PC-3 (cell line): ENCODE measurements around the gene DIAPH3. TPM values are rescaled to one million over a fixed set of nuclear protein-coding genes. Genes with fewer than 3 reads are reported as not detected.

Source experiments
- ATAC-seq: fragments of 200-7000 bp; cut with Tn5 transposase; 2 replicates; pipeline ENCODE4 v1.9.1; 2020; ENCODE audit warnings: mild to moderate bottlenecking, moderate library complexity
- BruUV-seq: library from RNA; stranded (reverse); fragments of 400-500 nt; replicated peaks from 2 replicates; lab custom pipeline; 2021; lab: Mats Ljungman, UMichigan
- CTCF ChIA-PET: fragments of 300-600 bp; sonication (Branson Sonifier 250); formaldehyde crosslinking; loops from one replicate; lab custom pipeline; 2022; ENCODE audit warnings: antibody characterized with exemption; lab: Charles Lee
- POLR2A ChIA-PET: fragments of 300-600 bp; sonication (Branson Sonifier 250); formaldehyde crosslinking; loops from one replicate; lab custom pipeline; 2022; ENCODE audit warnings: antibody characterized with exemption; ENCODE audit not compliant: unreplicated experiment; lab: Charles Lee
- DNase-seq: peaks from one replicate; pipeline ENCODE4 v3.0.0-alpha.2; 2015
- H2AFZ ChIP-seq: fragments of 300-600 bp; sonication (generic); 2 replicates; pipeline ENCODE4 v1.6.0; 2016; ENCODE audit warnings: antibody characterized with exemption, low read length
- H3F3A ChIP-seq: fragments of 300-600 bp; sonication (generic); one replicate; pipeline ENCODE4 v1.6.0; 2017; ENCODE audit warnings: antibody characterized with exemption, low read length, control low read depth, mild to moderate bottlenecking; ENCODE audit not compliant: unreplicated experiment
- H3K27ac ChIP-seq: fragments of 300-600 bp; sonication (generic); 2 replicates; pipeline ENCODE4 v1.5.1; 2016; ENCODE audit warnings: mild to moderate bottlenecking, low read length
- H3K27me3 ChIP-seq: fragments of 300-600 bp; sonication (generic); 2 replicates; pipeline ENCODE4 v1.6.1; 2016; ENCODE audit warnings: low read length, mixed read lengths
- H3K36me3 ChIP-seq: fragments of 300-600 bp; sonication (generic); 2 replicates; pipeline ENCODE4 v1.6.1; 2016; ENCODE audit warnings: low read depth, mixed run types, low read length, mixed read lengths
- H3K4me1 ChIP-seq: fragments of 300-600 bp; sonication (generic); 2 replicates; pipeline ENCODE4 v1.5.1; 2016; ENCODE audit warnings: low read length; ENCODE audit not compliant: insufficient read depth
- H3K4me2 ChIP-seq: fragments of 300-600 bp; sonication (generic); 2 replicates; pipeline ENCODE4 v1.6.0; 2016; ENCODE audit warnings: low read length
- H3K4me3 ChIP-seq: fragments of 300-600 bp; sonication (generic); 2 replicates; pipeline ENCODE4 v1.5.1; 2016; ENCODE audit warnings: mild to moderate bottlenecking, low read length, mixed read lengths
- H3K79me2 ChIP-seq: fragments of 300-600 bp; sonication (generic); 2 replicates; pipeline ENCODE4 v1.6.1; 2017; ENCODE audit warnings: low read length, mixed read lengths
- H3K9ac ChIP-seq: fragments of 300-600 bp; sonication (generic); 2 replicates; pipeline ENCODE4 v1.6.0; 2016; ENCODE audit warnings: mild to moderate bottlenecking, low read length
- H3K9me2 ChIP-seq: fragments of 300-600 bp; sonication (generic); replicated peaks from 2 replicates; pipeline ENCODE4 v1.6.1; 2016; ENCODE audit warnings: mixed run types, low read length, mixed read lengths
- H3K9me3 ChIP-seq: fragments of 300-600 bp; sonication (generic); 2 replicates; pipeline ENCODE4 v1.6.1; 2016; ENCODE audit warnings: low read length, mixed read lengths
- H4K20me1 ChIP-seq: fragments of 300-600 bp; sonication (generic); 2 replicates; pipeline ENCODE4 v1.6.1; 2016; ENCODE audit warnings: low read length, mixed read lengths
- CTCF ChIP-seq: fragments of 300-600 bp; sonication (generic); conservative IDR thresholded peaks from 2 replicates; pipeline ENCODE4 v1.5.1; 2017; ENCODE audit warnings: antibody characterized with exemption, low read depth, mild to moderate bottlenecking, low read length
- EZH2 ChIP-seq: fragments of 300-600 bp; sonication (generic); IDR thresholded peaks from one replicate; pipeline ENCODE4 v1.6.1; 2017; ENCODE audit warnings: antibody characterized with exemption, mild to moderate bottlenecking, low read length; ENCODE audit not compliant: unreplicated experiment
- EZH2phosphoT487 ChIP-seq: fragments of 300-600 bp; sonication (generic); IDR thresholded peaks from 2 replicates; pipeline ENCODE4 v1.6.1; 2018; ENCODE audit warnings: mild to moderate bottlenecking, antibody characterized with exemption, low read length, borderline replicate concordance
- intact Hi-C: fragments of 100-400 bp; cut with micrococcal nuclease; formaldehyde crosslinking; loops from 2 replicates; pipeline ENCODE4 v1.9.0; 2023
- total RNA-seq: library from RNA; depleted of rRNA; stranded (reverse); fragments of >200 nt; gene quantifications from 2 replicates; pipeline ENCODE4 v1.2.3, GENCODE V29; 2014

The DIAPH3 gene
- total RNA-seq, 1 experiment from 2014 or later = 7.6 TPM

- H3K9me3 ChIP-seq = no peaks in the 10 kb centered on the region
- H3K4me1 ChIP-seq = no peaks in the 10 kb centered on the region
- DNase-seq = no peak
- no peak overlapping the region for H3K4me2 ChIP-seq
- no peaks in the 10 kb centered on the region for H3K36me3 ChIP-seq
- H4K20me1 ChIP-seq = no peaks in the 10 kb centered on the region
- no TSS peak for BruUV-seq
- ChIA-PET POLR2A (no interaction called here), CTCF (no interaction called here)
- H3K79me2 ChIP-seq = no peaks in the 10 kb centered on the region
- intact Hi-C loops = no loop called here
- no peaks in the 10 kb centered on the region for H3K9me2 ChIP-seq
- ATAC-seq = no peak
- H3K9ac ChIP-seq = no peak overlapping the region
- H3F3A ChIP-seq = no peaks in the 10 kb centered on the region
- no peak overlapping the region for H3K4me3 ChIP-seq
- TF ChIP-seq EZH2phosphoT487 (no peak), CTCF (no peak), EZH2 (no peak)
- no peak overlapping the region for H2AFZ ChIP-seq
- no peak overlapping the region for H3K27ac ChIP-seq
- H3K27me3 ChIP-seq = no peaks in the 10 kb centered on the region
These were observed 519.7 kb downstream of the DIAPH3 start for GRCh38 chr13:59643906-59644626.

- intact Hi-C loops = no loop called here
- Histone ChIP-seq H3K79me2 (no peaks in the 10 kb centered on the region), H3K4me1 (no peaks in the 10 kb centered on the region), H3K4me3 (no peak overlapping the region), H3K4me2 (no peak overlapping the region), H4K20me1 (no peaks in the 10 kb centered on the region), H3K9ac (no peak overlapping the region), H3K27ac (no peak overlapping the region), H2AFZ (no peak overlapping the region), H3K9me2 (no peaks in the 10 kb centered on the region), H3F3A (no peaks in the 10 kb centered on the region), H3K27me3 (no peaks in the 10 kb centered on the region), H3K9me3 (no peaks in the 10 kb centered on the region), H3K36me3 (no peaks in the 10 kb centered on the region)
- no peak for ATAC-seq
- CTCF ChIA-PET = no interaction called here
- TF ChIP-seq CTCF (no peak), EZH2phosphoT487 (no peak), EZH2 (no peak)
- no TSS peak for BruUV-seq
- no peak for DNase-seq
- POLR2A ChIA-PET = no interaction called here
These were observed 520.3 kb downstream of the DIAPH3 start for GRCh38 chr13:59643364-59643841.

- DNase-seq = no peak
- Histone ChIP-seq H3K9me3 (no peaks in the 10 kb centered on the region), H3K4me1 (no peaks in the 10 kb centered on the region), H4K20me1 (no peaks in the 10 kb centered on the region), H3K27me3 (peaks cover 10% of the 10 kb centered on the region), H3K4me2 (no peak overlapping the region), H3K36me3 (no peaks in the 10 kb centered on the region), H2AFZ (no peak overlapping the region), H3K27ac (no peak overlapping the region), H3K9me2 (no peaks in the 10 kb centered on the region), H3K79me2 (no peaks in the 10 kb centered on the region), H3F3A (no peaks in the 10 kb centered on the region), H3K4me3 (no peak overlapping the region), H3K9ac (no peak overlapping the region)
- ChIA-PET POLR2A (no interaction called here), CTCF (no interaction called here)
- ATAC-seq = no peak
- no TSS peak for BruUV-seq
- no peak for TF ChIP-seq CTCF
- intact Hi-C loops = no loop called here
These were observed 521.9 kb downstream of the DIAPH3 start for GRCh38 chr13:59641817-59642216.
